ENCODE results near the gene GLRX2.
"Not testable (repeated sequence)": the region's sequence is repeated elsewhere in the genome, so short reads cannot be mapped to it uniquely, and the experiment has no call there.

The GLRX2 gene

GRCh38 chr1:193060938-193061337 lies 44.3 kb downstream of the GLRX2 start:
- no peak for DNase-seq

DNA sequence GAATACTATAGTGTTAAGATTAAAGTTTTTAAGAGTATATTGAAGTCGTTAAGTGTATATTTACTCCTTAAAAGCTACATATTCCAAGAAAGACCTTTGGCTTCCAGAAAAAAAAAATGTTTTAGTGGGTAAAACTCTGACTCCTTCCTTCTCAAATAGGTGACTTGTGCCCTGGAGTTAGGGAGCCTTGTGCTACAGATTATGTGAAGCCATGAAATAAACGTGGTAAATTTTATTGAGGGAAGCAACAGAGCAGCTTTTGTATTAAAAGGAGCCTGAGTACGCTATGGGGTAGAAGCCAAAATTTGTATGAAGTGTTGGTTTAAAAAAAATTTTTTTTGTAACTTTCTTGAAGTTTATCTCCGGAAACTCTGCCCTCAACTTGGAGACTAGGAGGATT lies 44.8 kb downstream of the GLRX2 start:
- no peak for DNase-seq

- no peak for DNase-seq
These were observed 45.2 kb downstream of the GLRX2 start for GRCh38 chr1:193060115-193060403.

DNA sequence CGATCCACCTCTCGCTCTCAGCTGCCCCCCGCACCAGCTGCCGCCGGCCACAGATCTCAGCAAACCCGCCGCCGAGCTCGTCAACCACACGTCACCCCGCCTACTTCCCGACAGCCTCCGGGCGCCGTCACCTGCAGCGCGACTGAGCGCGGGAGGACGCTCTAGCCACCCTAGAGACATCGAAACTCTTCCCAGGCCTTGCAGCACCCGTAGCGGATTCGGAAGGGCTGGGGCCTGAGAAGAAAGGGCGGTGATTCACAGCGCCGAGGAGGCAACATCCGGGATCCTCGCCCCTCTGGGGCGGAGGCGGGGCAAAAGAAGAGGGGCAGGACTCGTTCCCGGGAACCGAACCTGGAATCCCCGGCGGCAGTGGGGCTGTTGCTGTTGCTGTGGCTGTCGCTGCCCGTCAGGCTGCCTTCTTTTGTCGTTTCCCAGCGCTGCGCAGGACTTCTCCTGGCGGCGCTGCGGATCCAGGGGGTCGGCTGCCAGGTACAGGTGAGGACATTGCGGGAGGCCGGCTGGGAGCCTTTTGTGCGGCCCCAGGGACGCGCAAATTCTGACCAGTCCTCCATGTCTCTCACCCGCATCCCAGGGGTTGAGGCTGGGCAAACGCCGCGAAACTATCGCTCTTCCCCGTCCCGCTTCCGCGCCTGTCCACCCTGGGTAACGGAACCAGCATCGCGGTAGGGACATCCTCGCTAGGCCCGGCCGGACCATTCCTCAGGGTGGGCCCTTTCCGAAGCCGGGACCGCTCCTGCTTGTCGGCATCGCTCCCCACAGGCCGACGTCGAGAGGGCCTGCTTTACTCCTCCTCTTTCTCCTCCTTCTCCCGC lies 45.7 kb downstream of the GLRX2 start, which contains the start of the genes RO60 and UCHL5:
RO60 (plus strand) TSS at position 331 of the 833 bp plus-strand sequence. CDS start 9,443 bp downstream, outside the sequence.
UCHL5 (minus strand) TSS at position 79 of the 833 bp plus-strand sequence. CDS start 100 bp downstream, outside the sequence.
- DNase-seq: peak; percentile 96

DNA sequence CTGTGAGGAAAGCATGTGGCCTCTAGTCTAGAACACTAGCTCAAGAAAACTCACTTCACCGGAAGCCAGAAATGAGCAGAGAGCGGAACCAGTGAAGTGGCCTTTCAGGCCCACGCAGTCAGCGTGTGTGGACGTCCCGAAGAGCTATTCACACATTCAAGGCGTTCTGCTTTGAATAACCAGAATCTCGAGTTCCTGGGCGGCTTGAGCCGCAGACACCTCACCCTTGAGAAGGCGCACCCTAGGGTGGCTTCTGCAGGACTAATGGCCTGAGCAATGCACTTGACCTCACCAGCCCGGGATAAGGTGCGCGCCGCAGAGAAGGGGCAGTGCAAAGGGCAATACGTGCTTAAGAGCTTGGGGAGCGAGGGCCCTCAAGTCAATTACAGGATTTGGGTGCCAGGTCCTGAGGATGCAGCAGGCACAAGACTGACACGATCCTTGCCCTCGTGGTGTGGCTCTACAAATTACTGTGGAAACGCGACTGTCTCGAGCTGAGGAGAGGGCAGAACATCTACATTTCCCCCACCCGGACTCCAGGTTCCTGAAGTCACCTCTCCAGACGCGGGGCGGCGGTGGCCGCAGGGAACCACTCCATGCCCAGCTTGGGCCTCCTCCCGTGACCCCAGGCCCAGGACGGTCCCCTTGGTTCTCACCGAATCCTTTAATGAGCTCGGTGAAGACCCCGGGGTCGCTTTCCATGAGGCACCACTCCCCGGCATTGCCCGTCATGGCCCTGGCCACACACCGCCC lies 46.5 kb downstream of the GLRX2 start:
- no peak for DNase-seq

GRCh38 chr1:193054169-193054675 lies 51.0 kb downstream of the GLRX2 start:
- no peak for DNase-seq

DNA sequence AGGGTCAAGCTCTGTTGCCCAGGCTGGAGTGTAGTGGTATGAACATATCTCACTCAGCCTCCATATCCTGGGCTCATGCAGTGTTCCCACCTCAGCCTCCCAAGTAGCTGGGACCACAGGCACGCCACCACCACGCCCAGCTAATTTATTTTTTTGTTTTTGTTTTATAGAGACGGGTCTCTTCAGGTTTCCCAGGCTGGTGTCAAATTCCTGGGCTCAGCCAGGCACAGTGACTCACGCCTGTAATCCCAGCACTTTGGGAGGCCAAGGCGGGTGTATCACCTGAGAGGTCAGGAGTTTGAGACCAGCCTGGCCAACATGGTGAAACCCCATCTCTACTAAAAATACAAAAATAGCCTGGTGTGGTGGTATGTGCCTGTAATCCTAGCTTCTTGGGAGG lies 56.3 kb downstream of the GLRX2 start:
- DNase-seq: not testable (repeated sequence)
